ENCODE measurements around the gene CRACR2A. TPM values are rescaled to one million over a fixed set of nuclear protein-coding genes. Genes with fewer than 3 reads are reported as not detected.

CRACR2A gene
- total and polyA plus RNA-seq, 4 donors = 1.2 to 2.1 (median 1.8) TPM

DNA sequence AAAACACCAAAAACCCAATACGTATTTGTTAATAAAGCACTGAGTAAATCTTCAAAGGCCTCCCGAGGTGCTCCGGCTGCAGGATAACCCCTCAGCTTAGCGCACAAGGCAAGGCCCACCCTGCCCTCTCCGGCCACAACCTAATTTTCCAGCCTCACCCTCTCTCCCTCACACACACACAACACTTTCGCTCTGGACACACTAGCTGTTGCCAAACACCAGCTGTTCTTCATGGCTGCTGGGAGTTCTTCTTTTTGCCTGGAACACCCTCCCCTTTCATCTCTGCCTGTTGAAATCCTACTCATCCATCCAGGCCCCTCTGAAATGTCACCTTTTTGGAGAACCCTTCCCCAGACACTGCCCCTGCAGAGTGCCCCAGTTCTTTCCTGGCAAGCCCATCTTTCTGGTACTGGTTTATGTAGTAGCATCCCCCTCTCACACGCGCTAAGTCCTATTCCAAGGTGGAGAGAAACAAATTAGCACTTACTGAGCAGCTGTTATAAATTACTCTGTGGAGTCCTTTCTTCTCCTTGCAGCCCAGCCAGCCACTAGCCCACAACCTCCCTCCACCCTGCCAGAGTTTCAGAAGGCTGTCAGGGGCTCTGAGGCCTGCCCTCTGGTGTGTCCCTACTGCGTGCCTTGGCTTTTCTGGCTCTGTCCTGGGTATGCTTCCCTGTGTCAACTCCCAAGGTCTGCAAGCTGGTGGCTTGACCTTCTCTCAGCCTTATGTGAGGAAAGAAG lies 805 bp upstream of the CRACR2A start:
- no peak overlapping the region for H3K4me3 ChIP-seq (ENCODE audit: low read depth, low read length)
- H3K27me3 ChIP-seq (ENCODE audit: control insufficient read depth, insufficient read depth, low read length) = peaks cover 2% of the 10 kb centered on the region
- no peaks in the 10 kb centered on the region for H3K36me3 ChIP-seq (ENCODE audit: control insufficient read depth, insufficient read depth, low read length)
- no peak overlapping the region for H3K27ac ChIP-seq (ENCODE audit: low read depth, low read length)
- peaks cover 16% of the 10 kb centered on the region for H3K4me1 ChIP-seq (ENCODE audit: control insufficient read depth, insufficient read depth, low read length)
- DNase-seq (ENCODE audit: low read depth in 4 of 6, low spot score in 6 of 6) = peak in 2 of 6 donors; percentile 37 to 40
- 59% methylated on average over 7 of the region's 9 CpGs for WGBS (ENCODE audit: insufficient coverage)
- no peaks in the 10 kb centered on the region for H3K9me3 ChIP-seq (ENCODE audit: control insufficient read depth, insufficient read depth, low read length)

DNA sequence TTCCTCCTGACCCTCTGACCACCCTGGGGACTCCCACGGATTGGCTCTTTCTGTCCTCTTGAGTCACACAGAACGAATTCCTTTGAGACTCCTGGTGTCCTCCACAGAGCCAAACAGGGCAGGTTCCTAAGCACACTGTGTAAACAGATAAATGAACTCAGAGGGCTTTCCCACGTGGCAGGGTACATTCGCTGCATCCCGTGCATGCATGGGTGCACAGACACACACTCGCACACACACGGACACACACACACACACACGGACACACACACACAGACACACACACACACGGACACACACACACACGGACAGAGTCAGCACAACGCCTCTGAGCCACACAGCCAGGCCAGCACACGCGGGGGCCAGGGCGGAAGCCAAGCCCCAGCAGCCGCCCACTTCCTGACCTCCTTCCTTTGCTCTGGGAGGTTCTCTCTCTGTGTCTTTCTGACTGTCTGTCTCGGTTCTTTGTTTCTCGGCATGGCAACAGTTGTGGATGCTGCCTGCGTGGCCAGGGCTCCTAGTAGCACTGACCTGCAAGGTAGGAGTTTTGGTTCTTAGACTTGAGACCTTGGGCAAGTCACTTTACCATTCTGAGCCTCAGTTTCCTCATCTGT lies 706 bp downstream of the CRACR2A start:
- WGBS (ENCODE audit: insufficient coverage) = 60% methylated on average over 15 of the region's 18 CpGs
- Histone ChIP-seq H3K4me3 (ENCODE audit: low read depth, low read length) (peak overlapping the region; percentile 26), H3K27ac (ENCODE audit: low read depth, low read length) (no peak overlapping the region), H3K36me3 (ENCODE audit: control insufficient read depth, insufficient read depth, low read length) (no peaks in the 10 kb centered on the region), H3K9me3 (ENCODE audit: control insufficient read depth, insufficient read depth, low read length) (no peaks in the 10 kb centered on the region), H3K4me1 (ENCODE audit: control insufficient read depth, insufficient read depth, low read length) (peaks cover 16% of the 10 kb centered on the region), H3K27me3 (ENCODE audit: control insufficient read depth, insufficient read depth, low read length) (peaks cover 2% of the 10 kb centered on the region)
- DNase-seq (ENCODE audit: low read depth in 4 of 6, low spot score in 6 of 6) = peak in 1 of 6 donors; percentile 12

DNA sequence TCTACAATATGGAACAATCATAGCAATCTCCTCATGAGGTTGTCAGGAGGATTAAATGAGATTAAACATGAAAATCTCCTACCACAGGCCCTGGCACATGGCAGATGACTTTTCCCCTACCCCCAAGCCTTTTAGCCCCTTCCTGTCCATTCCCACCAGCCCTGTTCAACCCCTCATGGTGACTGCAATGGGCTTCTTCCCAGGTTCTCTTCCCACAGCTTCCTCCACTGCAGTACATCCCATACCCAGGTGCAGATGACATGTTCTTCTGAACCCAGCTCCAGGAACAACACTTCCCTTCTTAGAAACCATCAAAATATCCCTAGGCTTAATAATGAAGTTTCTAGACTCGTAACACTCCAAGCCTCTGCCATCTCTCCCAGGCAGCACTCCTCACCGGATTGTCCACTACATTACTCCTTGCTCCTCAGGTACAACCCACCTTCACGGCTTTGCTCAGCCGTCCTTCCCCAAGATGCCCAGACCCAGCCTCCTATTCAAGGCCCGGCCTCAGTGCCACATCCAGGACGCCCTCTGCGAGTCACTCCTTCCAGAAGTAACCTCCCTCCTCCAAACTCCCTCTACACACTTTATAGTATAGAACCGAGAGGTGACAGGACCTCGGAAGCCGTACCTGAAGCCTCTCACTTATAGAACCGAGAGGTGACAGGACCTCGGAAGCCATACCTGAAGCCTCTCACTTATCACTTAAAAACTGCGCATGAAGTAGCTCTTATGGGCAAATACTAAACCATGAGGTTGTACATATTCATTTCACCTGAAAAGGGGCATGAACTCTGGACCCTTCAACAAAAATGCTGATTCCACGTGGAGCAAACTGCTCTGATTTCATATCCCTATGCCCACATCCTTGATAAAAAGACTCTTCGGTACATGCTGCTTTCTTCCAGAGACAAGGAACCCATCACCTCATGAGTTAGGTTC lies 1.5 kb downstream of the CRACR2A start:
- WGBS (ENCODE audit: insufficient coverage) = 93% methylated on average over 15 of the region's 15 CpGs
- Histone ChIP-seq H3K27me3 (ENCODE audit: control insufficient read depth, insufficient read depth, low read length) (peaks cover 2% of the 10 kb centered on the region), H3K27ac (ENCODE audit: low read depth, low read length) (no peak overlapping the region), H3K4me3 (ENCODE audit: low read depth, low read length) (no peak overlapping the region), H3K4me1 (ENCODE audit: control insufficient read depth, insufficient read depth, low read length) (peaks cover 16% of the 10 kb centered on the region), H3K9me3 (ENCODE audit: control insufficient read depth, insufficient read depth, low read length) (no peaks in the 10 kb centered on the region), H3K36me3 (ENCODE audit: control insufficient read depth, insufficient read depth, low read length) (no peaks in the 10 kb centered on the region)
- DNase-seq (ENCODE audit: low read depth in 4 of 6, low spot score in 6 of 6) = no peak

DNA sequence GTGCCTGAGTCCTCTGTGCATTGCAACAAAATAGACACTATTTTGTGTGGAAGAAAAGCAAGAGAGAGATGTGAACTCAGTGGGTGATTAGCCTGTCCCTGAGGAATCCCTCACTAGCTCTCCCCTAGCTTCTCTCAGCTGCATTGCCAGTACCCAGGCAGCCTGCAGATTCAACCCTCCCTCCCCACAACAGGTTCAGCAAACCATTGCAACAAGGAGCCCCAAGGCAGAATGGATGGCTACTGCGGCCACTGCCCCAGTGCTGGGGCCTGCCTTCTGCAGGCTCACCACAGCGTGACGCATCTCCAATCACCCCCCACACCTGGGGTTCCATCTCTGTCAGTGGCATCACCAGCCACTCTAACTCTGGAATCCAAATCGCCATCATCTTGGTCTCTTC lies 2.3 kb downstream of the CRACR2A start:
- Histone ChIP-seq H3K27ac (ENCODE audit: low read depth, low read length) (no peak overlapping the region), H3K9me3 (ENCODE audit: control insufficient read depth, insufficient read depth, low read length) (no peaks in the 10 kb centered on the region), H3K4me3 (ENCODE audit: low read depth, low read length) (no peak overlapping the region), H3K36me3 (ENCODE audit: control insufficient read depth, insufficient read depth, low read length) (no peaks in the 10 kb centered on the region), H3K4me1 (ENCODE audit: control insufficient read depth, insufficient read depth, low read length) (peaks cover 16% of the 10 kb centered on the region), H3K27me3 (ENCODE audit: control insufficient read depth, insufficient read depth, low read length) (peaks cover 2% of the 10 kb centered on the region)
- WGBS (ENCODE audit: insufficient coverage) = 93% methylated on average over 3 of the region's 4 CpGs
- peak in 1 of 6 donors; percentile 29 for DNase-seq (ENCODE audit: low read depth in 4 of 6, low spot score in 6 of 6)

DNA sequence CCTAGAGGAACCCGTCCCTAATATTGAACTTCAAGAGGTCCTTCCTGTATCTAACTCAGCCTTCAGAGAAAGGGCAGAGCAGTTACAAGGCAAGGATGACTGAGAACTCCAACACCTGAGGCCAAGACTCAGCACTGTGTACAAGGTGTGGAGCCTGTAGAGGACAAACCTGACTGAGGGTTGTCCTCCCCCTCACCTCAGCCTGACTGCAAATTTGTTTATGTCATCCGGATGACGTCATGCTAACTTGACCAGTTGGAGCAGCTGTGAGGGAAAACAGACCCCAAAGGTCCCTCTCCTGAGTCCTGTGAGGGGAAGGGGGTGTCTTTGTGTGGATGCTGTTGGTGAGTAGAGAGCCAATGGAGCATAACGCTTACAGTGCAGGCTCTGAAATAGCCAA lies 4.3 kb downstream of the CRACR2A start:
- no peak overlapping the region for H3K4me3 ChIP-seq (ENCODE audit: low read depth, low read length)
- peaks cover 14% of the 10 kb centered on the region for H3K4me1 ChIP-seq (ENCODE audit: control insufficient read depth, insufficient read depth, low read length)
- H3K27me3 ChIP-seq (ENCODE audit: control insufficient read depth, insufficient read depth, low read length) = peaks cover 2% of the 10 kb centered on the region
- no peak overlapping the region for H3K27ac ChIP-seq (ENCODE audit: low read depth, low read length)
- no peaks in the 10 kb centered on the region for H3K9me3 ChIP-seq (ENCODE audit: control insufficient read depth, insufficient read depth, low read length)
- WGBS (ENCODE audit: insufficient coverage) = 94% methylated on average over 2 of the region's 4 CpGs
- no peak for DNase-seq (ENCODE audit: low read depth in 4 of 6, low spot score in 6 of 6)
- no peaks in the 10 kb centered on the region for H3K36me3 ChIP-seq (ENCODE audit: control insufficient read depth, insufficient read depth, low read length)

DNA sequence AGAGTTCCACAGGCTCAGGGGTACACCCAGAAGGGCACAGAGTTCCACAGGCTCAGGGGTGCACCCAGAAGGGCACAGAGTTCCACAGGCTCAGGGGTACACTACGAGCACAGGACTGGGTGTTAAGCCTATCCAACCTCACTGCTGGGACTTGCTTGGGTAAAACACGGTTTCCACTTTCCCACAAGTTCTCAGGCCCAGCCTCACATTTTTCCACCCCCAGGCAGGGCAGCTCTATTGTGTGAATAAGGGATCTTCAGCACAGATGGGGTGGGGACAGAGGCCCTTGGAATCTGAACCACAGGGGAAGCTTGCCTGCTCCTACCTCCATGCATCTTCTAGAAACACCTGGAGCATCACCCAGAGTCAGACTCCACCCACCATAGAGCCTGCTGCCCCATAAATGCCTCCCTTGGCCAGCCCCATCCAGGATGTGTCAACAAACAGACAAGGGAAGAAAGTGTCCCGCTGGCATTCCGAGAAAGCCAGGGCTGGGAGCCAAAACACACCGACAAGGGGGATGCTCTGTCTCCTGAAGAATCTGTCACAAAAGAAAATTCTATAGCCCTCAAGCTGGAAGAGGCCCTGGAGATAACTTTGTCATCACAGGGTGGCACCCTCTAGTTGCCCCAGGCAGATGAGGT lies 4.8 kb downstream of the CRACR2A start:
- Histone ChIP-seq H3K36me3 (ENCODE audit: control insufficient read depth, insufficient read depth, low read length) (no peaks in the 10 kb centered on the region), H3K9me3 (ENCODE audit: control insufficient read depth, insufficient read depth, low read length) (no peaks in the 10 kb centered on the region), H3K4me3 (ENCODE audit: low read depth, low read length) (no peak overlapping the region), H3K27me3 (ENCODE audit: control insufficient read depth, insufficient read depth, low read length) (peaks cover 2% of the 10 kb centered on the region), H3K27ac (ENCODE audit: low read depth, low read length) (no peak overlapping the region), H3K4me1 (ENCODE audit: control insufficient read depth, insufficient read depth, low read length) (peaks cover 9% of the 10 kb centered on the region)
- DNase-seq (ENCODE audit: low read depth in 4 of 6, low spot score in 6 of 6) = peak in 1 of 6 donors; percentile 27
- WGBS (ENCODE audit: insufficient coverage) = 56% methylated on average over 4 of the region's 5 CpGs

DNA sequence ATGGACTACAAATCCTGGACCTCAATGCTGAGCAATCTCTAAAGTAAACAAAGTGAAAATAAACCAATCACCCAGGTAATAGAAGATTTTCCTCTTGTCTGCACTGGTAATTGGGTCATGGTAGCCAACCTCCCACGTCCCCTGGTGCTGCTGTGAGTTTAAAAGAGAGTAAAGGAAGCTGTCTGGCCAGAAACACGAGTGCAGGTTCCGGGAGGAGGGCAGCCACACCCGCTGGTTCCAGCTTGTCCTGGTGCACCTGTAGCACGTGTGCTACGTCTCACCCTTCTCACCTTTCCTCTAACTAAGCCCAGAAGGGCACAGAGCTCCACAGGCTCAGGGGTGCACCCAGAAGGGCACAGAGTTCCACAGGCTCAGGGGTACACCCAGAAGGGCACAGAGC lies 5.4 kb downstream of the CRACR2A start:
- peaks cover 4% of the 10 kb centered on the region for H3K4me1 ChIP-seq (ENCODE audit: control insufficient read depth, insufficient read depth, low read length)
- H3K4me3 ChIP-seq (ENCODE audit: low read depth, low read length) = no peak overlapping the region
- no peaks in the 10 kb centered on the region for H3K27me3 ChIP-seq (ENCODE audit: control insufficient read depth, insufficient read depth, low read length)
- no peaks in the 10 kb centered on the region for H3K36me3 ChIP-seq (ENCODE audit: control insufficient read depth, insufficient read depth, low read length)
- WGBS (ENCODE audit: insufficient coverage) = 88% methylated on average over 6 of the region's 6 CpGs
- DNase-seq (ENCODE audit: low read depth in 4 of 6, low spot score in 6 of 6) = no peak
- no peaks in the 10 kb centered on the region for H3K9me3 ChIP-seq (ENCODE audit: control insufficient read depth, insufficient read depth, low read length)
- no peak overlapping the region for H3K27ac ChIP-seq (ENCODE audit: low read depth, low read length)

DNA sequence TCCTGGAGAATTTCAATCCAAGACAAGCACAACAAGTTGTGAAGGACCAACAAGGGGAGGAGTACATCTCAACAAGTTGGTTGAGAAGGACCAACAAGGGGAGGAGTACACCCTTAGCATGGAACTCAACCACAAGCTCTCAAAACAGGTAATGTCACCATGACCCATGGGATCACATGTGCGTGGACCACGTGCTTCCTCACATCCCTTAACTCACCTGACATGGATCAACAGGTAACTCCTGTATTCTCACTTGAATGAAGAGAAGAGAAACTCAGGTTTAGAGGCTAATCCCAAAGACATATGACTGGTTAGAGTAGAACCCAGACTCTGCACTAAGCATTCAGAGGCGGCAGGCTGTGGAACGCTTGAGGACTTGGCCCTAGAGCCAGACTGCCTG lies 6.2 kb downstream of the CRACR2A start:
- no peak for DNase-seq (ENCODE audit: low read depth in 4 of 6, low spot score in 6 of 6)
- Histone ChIP-seq H3K27ac (ENCODE audit: low read depth, low read length) (no peak overlapping the region), H3K27me3 (ENCODE audit: control insufficient read depth, insufficient read depth, low read length) (no peaks in the 10 kb centered on the region), H3K36me3 (ENCODE audit: control insufficient read depth, insufficient read depth, low read length) (no peaks in the 10 kb centered on the region), H3K9me3 (ENCODE audit: control insufficient read depth, insufficient read depth, low read length) (no peaks in the 10 kb centered on the region), H3K4me3 (ENCODE audit: low read depth, low read length) (no peak overlapping the region), H3K4me1 (ENCODE audit: control insufficient read depth, insufficient read depth, low read length) (no peaks in the 10 kb centered on the region)
- 100% methylated on average over 2 of the region's 4 CpGs for WGBS (ENCODE audit: insufficient coverage)

DNA sequence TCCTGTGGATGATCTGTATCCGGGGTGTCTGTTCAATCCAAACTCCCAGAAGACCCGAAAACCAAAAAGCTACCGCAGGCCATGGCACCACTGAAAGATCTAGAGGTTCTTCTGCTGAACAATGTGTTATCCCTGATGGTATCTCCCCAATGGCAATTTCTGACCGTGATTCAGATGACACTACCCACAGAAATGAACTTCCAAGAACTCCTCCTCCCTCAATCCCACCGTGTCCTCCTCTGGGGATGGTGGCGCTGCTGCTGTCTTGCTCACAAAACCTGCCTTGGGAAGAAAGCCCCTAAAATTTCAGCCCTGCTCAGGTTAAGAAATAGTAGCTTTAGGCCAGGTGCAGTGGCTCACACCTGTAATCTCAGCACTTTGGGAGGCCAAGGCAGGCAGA lies 7.8 kb downstream of the CRACR2A start:
- H3K4me3 ChIP-seq (ENCODE audit: low read depth, low read length) = no peak overlapping the region
- no peak for DNase-seq (ENCODE audit: low read depth in 4 of 6, low spot score in 6 of 6)
- no peaks in the 10 kb centered on the region for H3K27me3 ChIP-seq (ENCODE audit: control insufficient read depth, insufficient read depth, low read length)
- no peaks in the 10 kb centered on the region for H3K9me3 ChIP-seq (ENCODE audit: control insufficient read depth, insufficient read depth, low read length)
- H3K4me1 ChIP-seq (ENCODE audit: control insufficient read depth, insufficient read depth, low read length) = no peaks in the 10 kb centered on the region
- no peaks in the 10 kb centered on the region for H3K36me3 ChIP-seq (ENCODE audit: control insufficient read depth, insufficient read depth, low read length)
- WGBS (ENCODE audit: insufficient coverage) = 97% methylated on average over 6 of the region's 6 CpGs
- H3K27ac ChIP-seq (ENCODE audit: low read depth, low read length) = no peak overlapping the region
